GM18526 (cell line): ENCODE results near the gene HP1BP3.

ENCODE experiments used
- POLR2A ChIP-seq: IDR thresholded peaks from 3 replicates; pipeline ENCODE4 v1.6.1; 2011; ENCODE audit not compliant: insufficient read length; ENCODE audit errors: extremely low read depth

Gene HP1BP3

DNA sequence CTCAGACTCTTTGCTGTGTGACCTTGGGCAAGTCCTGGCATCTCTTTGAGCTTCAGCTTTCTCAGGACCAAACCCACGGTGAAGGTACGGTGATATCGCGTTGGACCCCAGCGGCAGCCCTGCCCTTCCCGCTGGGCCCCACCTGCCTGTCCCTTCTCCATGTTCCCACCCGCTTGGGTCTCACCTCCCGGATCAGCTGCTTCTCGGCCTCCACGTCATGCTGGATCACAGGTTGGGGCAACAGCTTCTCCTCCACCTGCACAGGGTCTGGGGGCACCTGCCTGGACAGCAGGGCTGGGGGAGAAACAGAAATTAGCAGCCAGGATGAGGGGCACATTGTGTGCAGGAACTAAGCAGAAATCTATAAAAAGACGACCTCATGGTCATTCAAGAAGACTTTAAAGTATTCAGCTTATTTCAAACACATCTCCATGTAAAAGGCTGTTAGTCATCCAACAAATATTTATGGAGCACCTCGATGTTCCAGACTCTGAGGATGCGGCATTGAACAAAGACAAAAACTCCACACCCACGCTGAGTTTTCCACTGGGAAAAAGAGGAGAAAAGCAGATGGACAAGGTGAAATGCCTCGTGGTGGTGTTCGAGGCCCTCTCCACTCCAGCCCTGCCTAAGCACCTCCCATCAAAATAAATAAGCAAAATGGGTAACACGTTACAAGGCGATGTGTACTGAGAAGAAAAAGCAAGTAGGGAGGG, 88.8 kb downstream of the HP1BP3 start:
- no peak for TF ChIP-seq POLR2A

DNA sequence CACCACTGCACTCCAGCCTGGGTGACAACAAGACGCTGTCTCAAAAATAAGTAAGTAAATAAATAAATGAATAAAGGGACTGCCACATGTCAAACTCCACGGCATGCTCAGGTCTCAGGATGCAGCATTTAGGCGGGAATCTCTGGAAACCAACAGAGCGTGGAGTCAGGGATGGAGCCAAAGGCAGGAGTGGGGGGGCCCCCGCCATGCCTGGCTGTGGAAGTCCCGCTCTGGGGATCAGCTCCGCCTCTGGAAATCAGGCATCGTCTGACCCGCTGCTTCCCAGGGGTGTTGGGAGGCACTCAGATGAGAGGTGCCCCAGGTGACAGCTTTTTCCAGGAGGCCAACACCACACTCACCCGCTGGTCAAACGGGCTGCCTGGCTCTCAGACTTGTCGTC, 89.5 kb downstream of the HP1BP3 start:
- no peak for TF ChIP-seq POLR2A

DNA sequence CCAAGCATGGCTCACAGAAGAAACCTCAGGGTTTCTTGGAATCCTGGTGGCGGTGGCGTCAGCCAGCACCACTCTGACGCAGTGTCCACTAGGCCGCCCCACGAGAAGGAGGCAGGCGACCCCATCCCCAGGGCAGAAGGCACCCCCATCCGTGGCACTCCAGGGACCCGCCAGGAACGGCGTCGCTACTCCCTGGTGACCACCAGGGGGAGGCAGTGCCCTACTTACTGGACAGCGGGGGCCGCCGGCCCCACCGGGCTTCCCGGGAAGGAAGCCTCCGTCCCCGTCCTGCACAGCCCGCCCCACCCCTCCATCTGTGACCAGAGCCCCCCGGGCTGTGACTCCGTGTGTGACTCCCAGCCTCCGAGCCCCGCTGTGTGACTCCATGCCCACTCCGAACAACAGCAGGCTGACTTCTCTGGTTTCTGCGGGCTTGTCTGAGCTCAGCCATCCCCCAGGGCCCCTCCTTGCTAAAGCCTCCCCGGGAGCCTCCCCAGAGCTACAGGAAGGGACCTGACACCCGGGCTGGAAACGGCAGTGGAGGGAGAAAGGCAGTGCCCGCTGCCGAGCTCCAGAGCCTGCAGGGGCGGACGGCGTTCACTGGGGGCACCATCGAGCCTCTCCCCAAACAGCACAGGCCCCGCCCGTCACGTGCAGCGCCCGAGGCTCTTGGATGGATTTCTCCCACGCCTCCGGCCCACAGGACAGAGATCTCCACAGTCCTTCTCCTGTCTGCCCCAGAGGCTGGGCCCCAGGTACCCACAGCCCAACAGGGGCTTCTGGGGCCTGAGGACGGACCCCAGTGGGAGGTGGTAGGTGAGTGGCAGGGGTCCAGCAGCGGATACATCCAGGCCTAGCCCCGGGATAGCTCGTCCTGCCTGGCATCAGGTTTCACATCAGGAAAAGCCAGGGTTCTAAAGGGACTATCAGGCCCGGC, 90.4 kb downstream of the HP1BP3 start:
- no peak for TF ChIP-seq POLR2A

DNA sequence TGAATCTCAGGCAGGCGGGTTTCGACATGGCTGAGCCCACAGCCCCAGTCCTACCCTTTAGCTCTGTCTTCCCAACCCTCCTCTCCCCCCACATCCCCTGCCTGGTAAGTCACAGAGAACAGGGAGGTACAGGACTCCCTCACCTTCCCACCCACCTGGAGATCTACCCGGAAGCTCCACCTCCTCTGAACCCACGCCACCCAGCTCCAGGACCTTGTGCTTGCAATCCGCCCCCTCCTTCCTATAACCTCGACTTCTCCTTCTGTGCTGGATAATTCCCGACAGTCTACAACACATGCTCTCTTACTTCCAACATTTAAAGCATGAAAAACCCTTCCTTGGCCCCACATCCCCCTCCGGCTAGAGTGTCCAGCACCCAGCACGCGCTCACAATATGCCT, 91.6 kb downstream of the HP1BP3 start:
- TF ChIP-seq POLR2A, result no peak

DNA sequence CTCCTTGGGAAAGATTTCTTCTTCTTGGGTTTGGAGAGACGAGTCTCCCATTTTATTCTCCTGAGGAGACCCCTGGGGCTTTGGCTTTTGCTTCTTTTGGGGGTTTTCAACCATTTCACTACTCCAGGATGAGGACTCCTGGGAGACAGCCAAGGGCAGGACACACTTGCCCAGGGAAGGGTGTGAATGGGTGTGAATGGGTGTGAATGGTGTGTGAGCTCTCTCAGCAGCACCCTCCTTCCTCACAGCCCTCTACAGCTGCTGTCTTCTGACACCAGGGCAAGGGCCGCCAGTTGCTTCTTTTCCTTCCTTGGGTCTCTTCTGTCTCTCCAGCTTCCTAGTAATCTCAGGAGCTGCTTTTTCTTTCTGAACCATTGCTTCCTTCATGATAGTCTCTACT, 93.5 kb downstream of the HP1BP3 start:
- no peak for TF ChIP-seq POLR2A
